Measurements from ENCODE around the gene DGKI. TPM values are rescaled to one million over a fixed set of nuclear protein-coding genes. Genes with fewer than 3 reads are reported as not detected.

The DGKI gene
- total and polyA plus RNA-seq, 11 donors = 0.36 to 4.6 (median 1.0) TPM

- intact Hi-C loops (cut with DNase I) = no loop called here
- TF ChIP-seq POLR2A (IDR thresholded peaks at IDR 0.05) (no peak), CTCF (IDR thresholded peaks at IDR 0.05) (no peak)
Measured at GRCh38 chr7:137635132-137635531, 211.6 kb downstream of the DGKI start.

GRCh38 chr7:137634356-137634755 lies 212.4 kb downstream of the DGKI start:
- H3K4me3 ChIP-seq = no peak overlapping the region
- H3K9me3 ChIP-seq = no peaks in the 10 kb centered on the region
- no peaks in the 10 kb centered on the region for H3K27me3 ChIP-seq
- H3K27ac ChIP-seq = no peak overlapping the region
- DNase-seq (no peak), ATAC-seq (no peak)
- no peaks in the 10 kb centered on the region for H3K4me1 ChIP-seq
- intact Hi-C loops (cut with DNase I) = no loop called here
- WGBS, 4 donors = 89 to 100% (median 94%) methylated on average over 1 of the region's 1 CpG
- no peaks in the 10 kb centered on the region for H3K36me3 ChIP-seq
- TF ChIP-seq CTCF (IDR thresholded peaks at IDR 0.05) (no peak), POLR2A (IDR thresholded peaks at IDR 0.05) (no peak)

More at GRCh38 chr7:137635132-137635531, 211.6 kb downstream of the DGKI start:
- no peak for ATAC-seq
- DNase-seq = no peak
- H3K4me1 ChIP-seq = no peaks in the 10 kb centered on the region
- no peak overlapping the region for H3K4me3 ChIP-seq
- H3K36me3 ChIP-seq = no peaks in the 10 kb centered on the region
- H3K27me3 ChIP-seq = no peaks in the 10 kb centered on the region
- WGBS, 4 donors = 92 to 95% (median 94%) methylated on average over 3 of the region's 3 CpGs
- no peak overlapping the region for H3K27ac ChIP-seq
- no peaks in the 10 kb centered on the region for H3K9me3 ChIP-seq

- intact Hi-C loops (cut with DNase I) = no loop called here
- TF ChIP-seq POLR2A (IDR thresholded peaks at IDR 0.05) = no peak
- TF ChIP-seq CTCF (IDR thresholded peaks at IDR 0.05) = no peak
Measured at GRCh38 chr7:137633133-137633532, 213.6 kb downstream of the DGKI start.

DNA sequence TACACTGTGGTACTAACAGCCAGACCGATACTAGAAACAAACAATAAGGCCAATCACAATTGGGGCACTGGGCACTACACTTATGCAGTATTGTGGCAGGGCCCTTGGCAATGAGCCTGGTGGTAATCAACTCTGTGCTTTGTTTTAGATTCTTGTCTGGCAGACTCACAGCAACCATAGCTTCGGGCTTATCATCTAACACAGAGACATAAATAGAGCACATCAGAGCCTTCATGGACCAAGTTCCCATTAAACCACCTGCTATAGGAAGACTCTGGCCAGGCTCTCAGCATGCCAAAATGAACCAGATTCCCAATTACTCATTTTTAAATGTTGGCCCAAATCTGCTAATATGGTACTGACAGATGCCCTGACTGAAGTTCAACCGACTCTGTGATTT lies 218.6 kb downstream of the DGKI start:
- no peaks in the 10 kb centered on the region for H3K36me3 ChIP-seq
- intact Hi-C loops (cut with DNase I) = no loop called here
- 53 to 68% (median 56%) methylated on average over 3 of the region's 3 CpGs for WGBS, 4 donors
- H3K4me1 ChIP-seq = no peaks in the 10 kb centered on the region
- no peak overlapping the region for H3K27ac ChIP-seq
- no peak overlapping the region for H3K4me3 ChIP-seq
- peaks cover 0 to 4% (median 0%) of the 10 kb centered on the region in 9 donors for H3K27me3 ChIP-seq
- H3K9me3 ChIP-seq = no peaks in the 10 kb centered on the region
- TF ChIP-seq CTCF (IDR thresholded peaks at IDR 0.05) = no peak
- TF ChIP-seq POLR2A (IDR thresholded peaks at IDR 0.05) = no peak
- peak in 1 of 4 donors; percentile 27 for ATAC-seq
- no peak for DNase-seq

More at GRCh38 chr7:137633133-137633532, 213.6 kb downstream of the DGKI start:
- Histone ChIP-seq H3K4me1 (no peaks in the 10 kb centered on the region), H3K27me3 (no peaks in the 10 kb centered on the region), H3K36me3 (no peaks in the 10 kb centered on the region), H3K27ac (no peak overlapping the region), H3K4me3 (no peak overlapping the region), H3K9me3 (no peaks in the 10 kb centered on the region)
- no peak for DNase-seq
- 88 to 93% (median 88%) methylated on average over 5 of the region's 5 CpGs for WGBS, 4 donors
- no peak for ATAC-seq
